HG03571 (cell line): Measurements from ENCODE around the gene CAB39.
A peak's percentile ranks its signal among the peaks of the same experiment; 100 is the strongest.

Experiments
- ATAC-seq: cut with Tn5 transposase; IDR thresholded peaks from one replicate; pipeline ENCODE4 v1.9.1; 2021; ENCODE audit not compliant: unreplicated experiment

CAB39 gene

DNA sequence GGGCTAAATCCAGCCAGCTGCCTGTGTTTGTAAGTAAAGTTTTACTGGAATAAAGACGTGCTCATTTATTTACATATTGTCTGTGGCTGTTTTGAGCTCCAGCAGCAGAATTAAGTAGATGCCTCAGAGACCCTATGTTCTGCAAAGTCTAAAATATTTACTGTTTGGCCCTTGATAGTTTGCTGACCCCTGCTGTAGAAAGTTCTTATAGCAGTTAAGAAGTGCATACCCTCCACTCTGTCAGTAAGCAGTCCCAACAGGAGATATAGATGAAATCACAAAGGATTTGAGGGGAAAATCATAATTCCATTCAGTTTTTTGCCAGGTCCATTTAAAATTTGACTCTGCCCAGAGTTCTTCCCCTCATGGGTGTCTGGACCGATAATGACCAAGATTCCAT lies 102.0 kb downstream of the CAB39 start:
- no peak for ATAC-seq

DNA sequence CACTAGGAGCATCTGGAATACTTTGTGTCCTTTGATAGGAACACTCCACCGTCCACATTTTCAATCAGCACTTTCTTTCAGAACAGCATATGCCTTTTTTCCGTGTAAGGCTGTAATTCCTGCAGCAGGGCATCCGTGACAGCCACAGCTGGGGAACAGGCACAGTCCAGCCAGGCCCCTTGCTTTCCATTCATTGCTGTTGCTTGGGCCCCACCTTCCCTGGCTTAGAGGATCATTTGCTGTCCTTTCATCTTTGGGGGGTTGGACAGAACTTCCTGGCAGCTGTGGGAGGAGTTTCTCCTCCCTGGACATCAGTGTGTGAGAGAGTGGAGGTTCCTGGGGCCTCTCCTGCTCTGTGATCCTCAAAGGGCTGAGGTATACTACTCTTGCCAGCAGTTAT lies 102.4 kb downstream of the CAB39 start:
- no peak for ATAC-seq

- no peak for ATAC-seq
Measured at GRCh38 chr2:230816735-230817134, 104.1 kb downstream of the CAB39 start.

DNA sequence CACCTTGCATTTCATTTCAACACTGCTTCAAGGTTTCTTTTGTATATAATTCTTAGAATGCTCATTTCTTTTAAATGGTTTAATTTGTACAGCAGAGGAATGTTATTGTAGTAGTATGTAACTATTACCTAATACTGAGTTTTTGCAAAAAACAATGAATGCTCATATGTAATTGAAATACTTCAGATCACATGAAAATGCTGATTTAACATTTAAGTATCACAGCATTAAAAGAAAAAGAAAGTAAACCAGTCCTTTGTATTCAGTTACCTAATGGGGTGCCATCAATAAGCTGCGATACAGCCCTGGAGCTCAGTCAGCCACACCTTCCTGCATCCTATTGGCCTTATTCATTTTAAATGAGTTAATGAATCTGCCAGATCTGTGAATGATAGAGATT lies 106.8 kb downstream of the CAB39 start:
- no peak for ATAC-seq

GRCh38 chr2:230821261-230821990 lies 108.8 kb downstream of the CAB39 start:
- no peak for ATAC-seq

DNA sequence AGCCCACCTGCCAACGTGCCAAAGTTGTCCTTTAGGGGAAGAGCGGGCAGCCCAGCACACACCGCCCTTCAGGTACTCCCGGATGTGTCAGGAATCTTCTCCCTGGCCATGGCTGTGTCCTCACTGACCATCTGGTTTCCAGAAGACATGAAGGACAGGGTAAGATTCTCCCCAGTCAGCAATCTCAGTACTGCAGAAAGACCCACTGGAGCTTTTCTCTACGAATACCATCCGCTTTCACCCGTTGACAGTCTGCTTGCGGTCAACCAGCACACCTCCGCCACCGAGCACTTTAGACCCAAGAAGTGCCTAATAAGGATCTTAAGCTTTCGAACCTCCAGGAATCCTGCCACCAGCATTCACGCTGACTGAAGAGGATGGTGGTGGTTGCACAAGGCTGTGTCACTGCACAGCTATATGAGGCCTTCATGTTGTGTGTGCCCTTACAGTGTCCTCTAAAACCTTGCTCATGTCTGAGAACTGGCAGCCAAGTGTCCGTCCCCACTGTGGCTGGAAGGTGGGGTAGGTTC lies 109.4 kb downstream of the CAB39 start:
- no peak for ATAC-seq

GRCh38 chr2:230823264-230823964 lies 110.8 kb downstream of the CAB39 start:
- no peak for ATAC-seq

DNA sequence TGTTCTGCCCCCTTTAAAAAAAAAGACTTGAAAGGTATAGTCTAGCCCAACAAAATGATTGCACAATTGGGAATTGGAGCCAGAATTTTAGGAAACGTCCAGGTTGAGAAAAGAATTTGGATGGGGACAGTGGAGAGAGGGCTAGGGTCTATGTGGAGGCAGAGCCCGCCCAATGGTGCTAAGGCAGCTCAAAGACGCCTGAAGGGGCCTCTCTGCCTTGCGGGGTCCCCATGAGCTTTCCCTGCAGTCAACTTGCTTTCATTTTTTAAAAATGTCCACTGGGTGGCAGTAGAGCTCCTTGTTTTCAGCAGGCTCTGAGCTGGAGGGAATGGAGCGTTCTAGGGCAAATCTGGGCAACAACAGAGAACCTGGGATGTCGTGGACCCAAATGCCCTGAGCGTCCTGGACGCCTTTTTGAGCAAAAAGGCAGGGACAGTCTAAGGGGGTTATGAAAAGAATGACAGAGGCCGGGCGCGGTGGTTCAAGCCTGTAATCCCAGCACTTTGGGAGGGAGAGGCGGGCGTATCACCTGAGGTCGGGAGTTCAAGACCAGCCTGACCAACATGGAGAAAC lies 111.8 kb downstream of the CAB39 start:
- ATAC-seq = no peak

DNA sequence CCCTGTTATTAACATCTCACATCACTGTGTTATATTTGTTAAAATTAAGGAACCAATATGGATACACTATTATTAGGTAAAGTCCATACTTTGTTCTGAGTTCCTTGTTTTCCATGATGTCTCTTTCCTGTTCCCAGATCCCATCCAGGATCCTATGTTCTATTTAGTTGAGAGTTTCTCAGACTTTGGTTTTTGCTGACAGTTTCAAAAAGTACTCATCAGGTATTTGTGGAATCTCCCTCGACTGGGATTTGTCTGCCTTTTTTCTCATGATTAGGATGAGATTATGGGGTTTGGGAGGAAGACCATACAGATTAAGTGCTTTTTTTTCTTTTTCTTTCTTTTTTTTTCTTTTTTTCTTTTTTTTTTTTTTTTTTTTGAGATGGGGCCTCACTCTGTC lies 112.7 kb downstream of the CAB39 start:
- ATAC-seq = no peak

GRCh38 chr2:230827774-230828271 lies 115.2 kb downstream of the CAB39 start:
- no peak for ATAC-seq

GRCh38 chr2:230828272-230828961 lies 115.8 kb downstream of the CAB39 start:
- ATAC-seq = no peak

GRCh38 chr2:230829293-230829692 lies 116.7 kb downstream of the CAB39 start:
- no peak for ATAC-seq

GRCh38 chr2:230829959-230830358 lies 117.3 kb downstream of the CAB39 start:
- no peak for ATAC-seq

GRCh38 chr2:230830428-230830827 lies 117.8 kb downstream of the CAB39 start:
- ATAC-seq = no peak

DNA sequence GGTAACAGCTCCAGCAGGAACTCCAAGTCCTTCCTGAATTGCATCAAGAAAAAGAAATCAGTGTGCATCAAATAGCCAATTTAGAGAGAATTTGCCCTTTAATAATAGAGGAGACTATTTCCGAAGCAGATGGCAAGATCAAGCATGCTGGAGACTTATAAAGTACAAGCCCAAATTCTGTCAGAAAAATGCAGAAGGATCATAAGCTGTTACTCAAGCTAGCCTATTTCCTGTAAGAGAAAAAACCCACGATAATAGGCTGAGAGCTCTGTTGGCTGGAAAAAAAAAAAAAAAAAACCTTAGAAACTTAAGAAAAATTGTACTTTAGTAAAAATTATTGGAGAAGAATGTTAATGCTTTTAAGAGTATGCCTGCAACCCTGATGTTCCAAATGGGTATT lies 127.7 kb downstream of the CAB39 start:
- no peak for ATAC-seq

GRCh38 chr2:230842473-230842872 lies 129.8 kb downstream of the CAB39 start:
- no peak for ATAC-seq

DNA sequence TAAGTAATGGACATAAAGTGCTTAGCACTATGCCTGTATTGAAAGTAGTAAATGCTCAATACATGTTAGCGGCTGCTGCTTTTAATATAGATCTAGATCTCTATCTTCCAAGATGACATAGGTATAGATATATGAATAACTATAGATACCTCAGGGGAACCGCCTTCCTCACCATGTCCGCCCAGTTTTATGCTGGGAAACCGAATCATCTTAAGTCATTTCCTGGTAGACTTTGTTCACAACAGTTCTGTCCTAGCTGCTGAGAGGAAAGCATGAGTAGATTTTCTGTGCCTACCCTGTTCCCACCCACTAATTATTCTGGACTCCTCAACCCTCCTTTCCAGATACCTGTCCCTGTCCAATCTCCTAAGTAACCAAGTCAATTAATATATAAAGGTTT lies 130.5 kb downstream of the CAB39 start:
- no peak for ATAC-seq

- no peak for ATAC-seq
Measured at GRCh38 chr2:230846360-230846759, 133.7 kb downstream of the CAB39 start.

DNA sequence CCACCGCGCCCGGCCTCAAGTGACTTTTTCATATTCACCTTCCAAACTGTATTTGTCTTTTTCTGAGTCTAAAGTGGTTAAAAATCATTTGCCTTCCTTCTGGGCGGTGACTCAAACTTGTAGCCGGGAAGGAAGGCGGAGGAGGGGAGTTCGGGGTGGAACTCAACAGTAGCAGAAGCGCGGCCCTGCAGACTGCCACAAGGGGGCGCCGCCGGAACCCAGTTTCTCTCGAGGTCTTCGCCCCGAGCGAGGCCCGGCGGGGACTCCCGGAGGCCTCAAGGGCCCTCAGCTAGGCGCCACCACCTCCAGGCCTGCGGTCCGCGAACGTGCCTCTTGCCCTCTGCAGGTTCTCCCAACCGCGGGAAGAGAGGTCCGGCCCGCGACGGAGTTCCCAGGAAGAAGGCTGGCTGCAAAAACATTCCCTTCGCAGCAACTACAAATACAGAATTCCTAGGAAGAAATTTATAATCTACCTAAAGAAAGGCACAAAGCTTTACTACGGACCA lies 135.3 kb downstream of the CAB39 start:
- peak; percentile 89 for ATAC-seq

DNA sequence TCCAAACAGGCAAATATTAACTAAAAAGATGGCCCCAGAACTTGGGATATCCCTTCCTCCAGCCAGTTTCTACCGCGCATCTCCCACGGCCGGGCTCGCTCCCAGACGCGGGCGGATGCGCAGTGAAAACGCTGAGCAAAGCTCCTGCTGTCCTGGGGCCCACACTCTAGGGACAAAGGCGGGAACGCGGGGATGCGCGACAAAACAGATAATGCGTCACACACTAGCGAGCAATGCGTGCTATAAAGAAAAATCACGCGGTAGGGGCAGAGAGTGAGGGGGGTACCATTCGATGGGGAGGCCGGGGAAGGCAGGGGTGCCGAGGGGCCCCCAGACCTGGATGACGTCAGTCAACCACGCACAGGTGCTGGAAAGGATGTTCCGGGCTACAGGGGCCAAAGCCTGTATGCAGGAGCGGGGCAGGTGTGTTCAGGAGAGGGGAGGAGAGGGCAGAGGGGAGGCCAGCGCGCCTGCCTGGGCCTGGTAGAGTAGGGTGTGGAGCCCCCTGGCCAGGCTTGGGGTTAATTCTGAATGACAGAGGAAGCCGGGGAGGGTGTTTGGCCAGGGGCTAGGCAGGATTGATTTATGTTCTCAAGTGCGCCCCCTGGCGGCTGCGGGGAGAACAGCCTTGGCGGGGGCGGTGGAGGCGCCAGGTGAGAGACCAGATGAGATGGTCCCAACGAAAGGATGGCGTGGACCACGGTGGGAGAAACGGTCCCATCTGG lies 137.2 kb downstream of the CAB39 start:
- ATAC-seq = no peak

- ATAC-seq = no peak
Measured at GRCh38 chr2:230850358-230850658, 137.7 kb downstream of the CAB39 start.
